HCT116 (cell line): ENCODE results near the gene SEMA6A.

Experiments used
- EZH2 ChIP-seq: fragments of 200-600 bp; sonication (generic); IDR thresholded peaks from 2 replicates; pipeline ENCODE4 v1.6.1; 2017; ENCODE audit warnings: antibody characterized with exemption, mixed run types
- EZH2phosphoT487 ChIP-seq: fragments of 200-600 bp; IDR thresholded peaks from 2 replicates; pipeline ENCODE4 v1.6.1; 2018; ENCODE audit warnings: antibody characterized with exemption, borderline replicate concordance
- JUND ChIP-seq: IDR thresholded peaks from 2 replicates; pipeline ENCODE4 v1.6.1; 2012
- POLR2A ChIP-seq: IDR thresholded peaks from 2 replicates; pipeline ENCODE4 v1.7.0; 2011; ENCODE audit warnings: borderline replicate concordance; ENCODE audit not compliant: insufficient read depth, insufficient read length; ENCODE audit errors: extremely low read depth
- POLR2AphosphoS5 ChIP-seq: IDR thresholded peaks from 2 replicates; pipeline ENCODE4 v1.6.1; 2011; ENCODE audit warnings: mild to moderate bottlenecking, low read depth, low read length, moderate library complexity
- RAD21 ChIP-seq: IDR thresholded peaks from 2 replicates; pipeline ENCODE4 v1.6.1; 2012; ENCODE audit warnings: low read depth, mild to moderate bottlenecking
- SIN3A ChIP-seq: IDR thresholded peaks from 2 replicates; pipeline ENCODE4 v1.6.1; 2012; ENCODE audit warnings: low read depth
- SP1 ChIP-seq: IDR thresholded peaks from 2 replicates; pipeline ENCODE4 v1.6.1; 2012; ENCODE audit warnings: low read depth
- SRF ChIP-seq: IDR thresholded peaks from 2 replicates; pipeline ENCODE4 v1.6.1; 2012; ENCODE audit warnings: low read depth
- ZNF274 ChIP-seq: fragments of 200-500 bp; sonication (Bioruptor generic); IDR thresholded peaks from 2 replicates; pipeline ENCODE4 v1.6.1; 2014; ENCODE audit warnings: mild to moderate bottlenecking, low read depth, low read length, inconsistent platforms
- TF ChIP-seq, protein P1 (sequence below): IDR thresholded peaks from 2 replicates; pipeline ENCODE4 v1.6.1; 2012
- TF ChIP-seq, protein P2 (sequence below): IDR thresholded peaks from 2 replicates; pipeline ENCODE4 v1.6.1; 2012; ENCODE audit warnings: low read depth
- TF ChIP-seq, protein P3 (sequence below), 3 experiments: fragments of 200-600 bp in 1 of 3; sonication (generic) in 1 of 3; IDR thresholded peaks in 2 of 3; conservative IDR thresholded peaks in 1 of 3; 2 replicates each; pipeline ENCODE4 v1.5.1; 2012 to 2017; ENCODE audit warnings: low read depth in 2 of 3, low read length in 2 of 3, antibody characterized with exemption in 1 of 3, borderline replicate concordance in 1 of 3, control low read depth in 1 of 3, mild to moderate bottlenecking in 1 of 3, mixed read lengths in 1 of 3, mixed run types in 1 of 3, moderate library complexity in 1 of 3; ENCODE audit not compliant: insufficient read depth in 1 of 3

DNA sequence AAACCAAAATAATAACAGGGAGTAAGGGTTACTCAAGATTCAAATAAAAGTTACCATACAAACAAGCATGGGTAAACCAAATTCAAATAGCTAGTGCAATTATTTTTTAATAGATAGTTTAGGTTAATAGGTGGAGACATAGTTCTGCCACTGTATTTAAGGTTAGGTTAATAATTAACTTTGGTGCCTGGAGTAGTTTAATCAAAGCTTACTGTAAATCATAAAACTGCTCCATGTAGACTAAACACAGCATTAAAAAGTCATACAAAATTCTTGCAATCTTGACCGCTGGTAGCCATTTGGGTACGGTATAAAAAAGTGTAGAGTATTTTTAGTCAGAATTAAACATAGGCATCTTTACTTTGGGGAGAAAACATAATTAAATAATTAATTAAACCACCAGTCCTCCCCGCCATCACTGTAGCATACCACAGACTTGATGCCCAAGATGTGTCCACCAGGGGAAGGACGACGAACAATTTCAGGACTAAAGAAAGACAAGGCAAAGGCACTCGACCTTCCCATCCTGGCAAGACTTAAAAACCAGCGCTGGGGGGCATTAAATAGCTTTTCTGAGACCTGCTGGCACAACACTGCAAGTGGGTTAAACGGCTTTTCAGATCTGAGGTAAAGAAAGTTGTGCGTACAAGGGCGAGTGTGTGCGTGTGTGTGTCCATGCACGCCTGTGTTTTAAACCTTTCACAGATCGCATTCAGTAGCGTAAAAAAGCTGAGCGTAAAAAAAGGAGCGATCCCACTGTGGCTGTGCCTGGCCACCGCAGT, 2.9 kb downstream of the SEMA6A start:
- TF ChIP-seq SIN3A (no peak), POLR2A (no peak), EZH2phosphoT487 (no peak), RAD21 (no peak), SP1 (no peak), ZNF274 (no peak), POLR2AphosphoS5 (no peak), JUND (no peak), SRF (no peak), EZH2 (no peak)
- TF ChIP-seq, protein P1, sequence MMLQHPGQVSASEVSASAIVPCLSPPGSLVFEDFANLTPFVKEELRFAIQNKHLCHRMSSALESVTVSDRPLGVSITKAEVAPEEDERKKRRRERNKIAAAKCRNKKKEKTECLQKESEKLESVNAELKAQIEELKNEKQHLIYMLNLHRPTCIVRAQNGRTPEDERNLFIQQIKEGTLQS = no peak
- TF ChIP-seq, protein P2, sequence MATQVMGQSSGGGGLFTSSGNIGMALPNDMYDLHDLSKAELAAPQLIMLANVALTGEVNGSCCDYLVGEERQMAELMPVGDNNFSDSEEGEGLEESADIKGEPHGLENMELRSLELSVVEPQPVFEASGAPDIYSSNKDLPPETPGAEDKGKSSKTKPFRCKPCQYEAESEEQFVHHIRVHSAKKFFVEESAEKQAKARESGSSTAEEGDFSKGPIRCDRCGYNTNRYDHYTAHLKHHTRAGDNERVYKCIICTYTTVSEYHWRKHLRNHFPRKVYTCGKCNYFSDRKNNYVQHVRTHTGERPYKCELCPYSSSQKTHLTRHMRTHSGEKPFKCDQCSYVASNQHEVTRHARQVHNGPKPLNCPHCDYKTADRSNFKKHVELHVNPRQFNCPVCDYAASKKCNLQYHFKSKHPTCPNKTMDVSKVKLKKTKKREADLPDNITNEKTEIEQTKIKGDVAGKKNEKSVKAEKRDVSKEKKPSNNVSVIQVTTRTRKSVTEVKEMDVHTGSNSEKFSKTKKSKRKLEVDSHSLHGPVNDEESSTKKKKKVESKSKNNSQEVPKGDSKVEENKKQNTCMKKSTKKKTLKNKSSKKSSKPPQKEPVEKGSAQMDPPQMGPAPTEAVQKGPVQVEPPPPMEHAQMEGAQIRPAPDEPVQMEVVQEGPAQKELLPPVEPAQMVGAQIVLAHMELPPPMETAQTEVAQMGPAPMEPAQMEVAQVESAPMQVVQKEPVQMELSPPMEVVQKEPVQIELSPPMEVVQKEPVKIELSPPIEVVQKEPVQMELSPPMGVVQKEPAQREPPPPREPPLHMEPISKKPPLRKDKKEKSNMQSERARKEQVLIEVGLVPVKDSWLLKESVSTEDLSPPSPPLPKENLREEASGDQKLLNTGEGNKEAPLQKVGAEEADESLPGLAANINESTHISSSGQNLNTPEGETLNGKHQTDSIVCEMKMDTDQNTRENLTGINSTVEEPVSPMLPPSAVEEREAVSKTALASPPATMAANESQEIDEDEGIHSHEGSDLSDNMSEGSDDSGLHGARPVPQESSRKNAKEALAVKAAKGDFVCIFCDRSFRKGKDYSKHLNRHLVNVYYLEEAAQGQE = no peak
- TF ChIP-seq, protein P3, sequence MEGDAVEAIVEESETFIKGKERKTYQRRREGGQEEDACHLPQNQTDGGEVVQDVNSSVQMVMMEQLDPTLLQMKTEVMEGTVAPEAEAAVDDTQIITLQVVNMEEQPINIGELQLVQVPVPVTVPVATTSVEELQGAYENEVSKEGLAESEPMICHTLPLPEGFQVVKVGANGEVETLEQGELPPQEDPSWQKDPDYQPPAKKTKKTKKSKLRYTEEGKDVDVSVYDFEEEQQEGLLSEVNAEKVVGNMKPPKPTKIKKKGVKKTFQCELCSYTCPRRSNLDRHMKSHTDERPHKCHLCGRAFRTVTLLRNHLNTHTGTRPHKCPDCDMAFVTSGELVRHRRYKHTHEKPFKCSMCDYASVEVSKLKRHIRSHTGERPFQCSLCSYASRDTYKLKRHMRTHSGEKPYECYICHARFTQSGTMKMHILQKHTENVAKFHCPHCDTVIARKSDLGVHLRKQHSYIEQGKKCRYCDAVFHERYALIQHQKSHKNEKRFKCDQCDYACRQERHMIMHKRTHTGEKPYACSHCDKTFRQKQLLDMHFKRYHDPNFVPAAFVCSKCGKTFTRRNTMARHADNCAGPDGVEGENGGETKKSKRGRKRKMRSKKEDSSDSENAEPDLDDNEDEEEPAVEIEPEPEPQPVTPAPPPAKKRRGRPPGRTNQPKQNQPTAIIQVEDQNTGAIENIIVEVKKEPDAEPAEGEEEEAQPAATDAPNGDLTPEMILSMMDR (IDR thresholded peaks at IDR 0.05 in 2 of 3, conservative IDR thresholded peaks at IDR 0.05 in 1 of 3; ENCODE audit: borderline replicate concordance in 1 of 3, insufficient read depth in 1 of 3, low read depth in 2 of 3, low read length in 2 of 3) = no peak
